Hepatocyte (in vitro differentiated cells): Measurements from ENCODE around the gene C1GALT1C1L.

ENCODE experiments used
- CTCF ChIP-seq: fragments of 200-600 bp; sonication (generic); IDR thresholded peaks from 2 replicates; pipeline ENCODE4 v1.5.1; 2016; ENCODE audit warnings: antibody characterized with exemption, mild to moderate bottlenecking; ENCODE audit not compliant: poor library complexity
- EZH2phosphoT487 ChIP-seq: fragments of 200-600 bp; sonication (generic); IDR thresholded peaks from one replicate; pipeline ENCODE4 v1.6.1; 2018; ENCODE audit warnings: antibody characterized with exemption, mild to moderate bottlenecking, low read depth, moderate library complexity; ENCODE audit not compliant: unreplicated experiment, severe bottlenecking

- TF ChIP-seq EZH2phosphoT487 (no peak), CTCF (no peak)
Observed at GRCh38 chr2:43714164-43714563, 37.9 kb upstream of the C1GALT1C1L start.
